Adrenal gland (tissue), 12 donors: Measurements from ENCODE around the gene CEL. TPM values are rescaled to one million over a fixed set of nuclear protein-coding genes. Genes with fewer than 3 reads are reported as not detected.

Experiments
- DNase-seq, 7 donors: peaks; one replicate each; pipeline ENCODE4 v3.0.0-alpha.2; 2019 to 2020
- H3K27ac ChIP-seq, 5 donors: fragments of 200-600 bp; sonication (generic) in 4 of 5; 1 replicate in 3 of 5; 2 replicates in 2 of 5; pipeline versions ENCODE4 v1.5.1 to v1.8.0; 2016 to 2020; ENCODE audit warnings: mild to moderate bottlenecking in 1 of 5
- H3K27me3 ChIP-seq: fragments of 200-600 bp; 2 replicates; pipeline ENCODE4 v1.8.0; 2021
- H3K36me3 ChIP-seq, 2 donors: fragments of 200-600 bp; replicated peaks in 1 of 2; 1 replicate in 1 of 2; 2 replicates in 1 of 2; pipeline versions ENCODE4 v1.5.1 to v1.8.0; 2018 to 2022
- H3K4me1 ChIP-seq, 2 donors: fragments of 200-600 bp; replicated peaks in 1 of 2; 1 replicate in 1 of 2; 2 replicates in 1 of 2; pipeline versions ENCODE4 v1.5.1 to v1.8.0; 2018 to 2021
- H3K4me3 ChIP-seq, 4 donors: fragments of 200-600 bp; sonication (generic) in 3 of 4; one replicate each; pipeline ENCODE4 v1.5.1; 2016 to 2018
- H3K9me3 ChIP-seq, 3 donors: fragments of 200-600 bp; sonication (generic) in 1 of 3; replicated peaks in 1 of 3; 1 replicate in 2 of 3; 2 replicates in 1 of 3; pipeline versions ENCODE4 v1.5.1 to v1.8.0; 2016 to 2021
- POLR2A ChIP-seq, 2 donors: fragments of 450-650 bp; IDR thresholded peaks; one replicate each; pipeline ENCODE4 v1.6.1; 2017; ENCODE audit warnings: antibody characterized with exemption in 2 of 2, mild to moderate bottlenecking in 2 of 2, moderate library complexity in 1 of 2
- WGBS, 4 donors: extraction: QIAGEN DNeasy Blood & Tissue Kit in 2 of 4; methylation state at CpG; one replicate each; pipeline versions ENCODE4 v1.1.5 to v1.1.7; 2013 to 2017; 5-methylcytosine and 5-hydroxymethylcytosine counted together
- intact Hi-C, 2 donors: fragments of 100-400 bp; cut with DNase I; formaldehyde crosslinking; loops; one replicate each; pipeline versions ENCODE4 v1.14.1 to v1.15.0; 2022 to 2023
- polyA plus RNA-seq, 3 donors: library from polyadenylated mRNA; stranded (reverse); fragments of 200-250 nt in 2 of 3; fragments of 350-450 nt in 1 of 3; fragmentation: Illumina TruSeq in 1 of 3; extraction: RNeasy Lipid Tissue Mini Kit (QIAGEN cat#74804) in 1 of 3; gene quantifications; one replicate each; pipeline ENCODE4 v1.2.3, GENCODE V29; 2013 to 2014
- total RNA-seq, 9 donors: library from RNA; depleted of rRNA in 4 of 9; stranded (reverse); fragments of >200 nt in 4 of 9; fragments of 120-200 nt in 1 of 9; fragmentation: NEBNext Ultra II Directional in 1 of 9; extraction: Animal tissue kit (Norgen Biotek cat#: 25700) in 1 of 9; gene quantifications; one replicate each; pipeline versions ENCODE4 v1.1.0 to v1.2.4, GENCODE V29; 2013 to 2023
- TF ChIP-seq, protein P1 (sequence below), 6 experiments: fragments of 450-650 bp in 4 of 6; fragments of 200-600 bp in 2 of 6; sonication (generic) in 1 of 6; IDR thresholded peaks; 1 replicate in 5 of 6; 2 replicates in 1 of 6; pipeline versions ENCODE4 v1.5.1 to v1.8.0; 2016 to 2021; ENCODE audit warnings: antibody characterized with exemption in 6 of 6, mild to moderate bottlenecking in 2 of 6, moderate library complexity in 1 of 6
- donor health status: healthy with polysubstance abuse.
- donor health status: Bipolar disorder and iron deficiency.
- donor health status: DM: yes; HTN: yes; CAD: no.
- donor health status: DM: no; HTN: no; CAD: no.
- donor health status: DM: no; HTN: no; CAD: no.
- donor health status: DM: yes; HTN: yes; CAD: no.

Gene CEL
- total and polyA plus RNA-seq, 12 donors: 0.27 to 6.1 (median 2.1) TPM; not detected in 1

DNA sequence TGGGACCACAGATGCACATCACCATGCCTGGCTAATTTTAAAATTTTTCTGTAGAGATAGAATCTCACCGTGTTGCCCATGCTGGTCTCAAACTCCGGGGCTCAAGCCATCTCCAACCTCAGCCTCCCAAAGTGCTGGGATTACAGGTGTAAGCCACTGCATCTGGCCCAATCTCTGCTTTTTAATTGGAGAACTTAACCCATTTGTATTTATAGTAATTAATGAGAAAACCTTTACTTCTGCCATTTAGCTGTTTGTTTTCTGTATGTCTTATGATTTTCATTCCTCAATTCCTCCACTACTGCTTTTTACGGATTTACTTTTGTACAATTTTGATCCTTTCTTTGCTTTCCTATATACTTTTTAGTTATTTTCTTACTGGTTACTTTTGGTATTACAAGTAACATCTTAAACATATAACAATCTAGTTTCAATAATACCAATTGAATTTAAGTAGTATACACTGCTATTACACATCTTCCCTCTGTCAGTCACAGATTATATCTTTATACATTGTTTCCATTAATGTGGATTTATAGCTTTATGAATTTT, 33.1 kb downstream of the CEL start:
- H3K4me1 ChIP-seq: no peaks in the 10 kb centered on the region

DNA sequence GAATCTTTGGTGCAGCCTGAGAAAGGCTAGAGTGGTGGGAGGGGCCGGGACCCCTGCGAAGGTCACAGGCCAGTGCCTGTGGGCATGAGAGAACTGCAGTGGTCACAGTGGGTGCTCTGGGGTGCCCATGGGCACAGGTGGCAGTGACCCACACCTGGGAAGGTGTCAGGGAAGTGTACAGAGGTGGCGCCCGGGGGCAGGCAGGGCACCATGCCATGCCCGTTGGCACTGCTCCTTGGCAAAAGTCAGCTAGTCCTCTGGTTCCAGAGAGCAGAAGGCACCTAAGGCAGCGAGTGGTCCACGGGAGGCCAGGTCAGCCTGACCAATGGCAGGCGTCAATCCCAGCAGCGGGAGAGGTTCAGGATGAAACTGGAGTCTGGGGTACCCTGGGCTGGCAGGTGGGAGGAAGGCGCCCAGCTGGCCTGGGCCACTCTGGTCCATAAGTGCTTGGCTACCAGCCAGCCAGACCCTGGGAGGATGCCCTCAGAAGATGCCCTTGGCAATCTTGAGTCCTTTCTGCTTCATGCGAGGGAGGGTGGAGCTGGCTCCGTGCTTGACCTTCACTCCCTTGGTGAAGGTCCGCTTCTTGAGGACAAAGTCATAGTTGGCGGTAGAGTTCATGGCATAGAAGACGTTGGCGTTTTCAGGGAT, 36.4 kb downstream of the CEL start:
- Histone ChIP-seq H3K4me3 (no peak overlapping the region), H3K9me3 (peaks cover 0 to 5% (median 0%) of the 10 kb centered on the region in 3 donors), H3K36me3 (peaks cover 0 to 66% of the 10 kb centered on the region in 2 donors), H3K27me3 (no peaks in the 10 kb centered on the region), H3K4me1 (no peaks in the 10 kb centered on the region), H3K27ac (no peak overlapping the region)
- WGBS, 4 donors: 66 to 82% (median 77%) methylated on average over 11 to 16 of the region's 16 CpGs
- DNase-seq: peak in 2 of 7 donors; percentile 22 to 49
- TF ChIP-seq, protein P1, sequence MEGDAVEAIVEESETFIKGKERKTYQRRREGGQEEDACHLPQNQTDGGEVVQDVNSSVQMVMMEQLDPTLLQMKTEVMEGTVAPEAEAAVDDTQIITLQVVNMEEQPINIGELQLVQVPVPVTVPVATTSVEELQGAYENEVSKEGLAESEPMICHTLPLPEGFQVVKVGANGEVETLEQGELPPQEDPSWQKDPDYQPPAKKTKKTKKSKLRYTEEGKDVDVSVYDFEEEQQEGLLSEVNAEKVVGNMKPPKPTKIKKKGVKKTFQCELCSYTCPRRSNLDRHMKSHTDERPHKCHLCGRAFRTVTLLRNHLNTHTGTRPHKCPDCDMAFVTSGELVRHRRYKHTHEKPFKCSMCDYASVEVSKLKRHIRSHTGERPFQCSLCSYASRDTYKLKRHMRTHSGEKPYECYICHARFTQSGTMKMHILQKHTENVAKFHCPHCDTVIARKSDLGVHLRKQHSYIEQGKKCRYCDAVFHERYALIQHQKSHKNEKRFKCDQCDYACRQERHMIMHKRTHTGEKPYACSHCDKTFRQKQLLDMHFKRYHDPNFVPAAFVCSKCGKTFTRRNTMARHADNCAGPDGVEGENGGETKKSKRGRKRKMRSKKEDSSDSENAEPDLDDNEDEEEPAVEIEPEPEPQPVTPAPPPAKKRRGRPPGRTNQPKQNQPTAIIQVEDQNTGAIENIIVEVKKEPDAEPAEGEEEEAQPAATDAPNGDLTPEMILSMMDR (IDR thresholded peaks at IDR 0.05): no peak
- intact Hi-C loops: loop anchor here in 1 of 2 donors (10.0 kb wide), 1 partner anchor 53 kb away; no protein-coding TSS in a partner anchor

More for the DNA sequence above, 33.1 kb downstream of the CEL start:
- H3K27me3 ChIP-seq: no peaks in the 10 kb centered on the region
- H3K9me3 ChIP-seq: peaks cover 0 to 5% (median 0%) of the 10 kb centered on the region in 3 donors
- no peak for DNase-seq
- intact Hi-C loops: loop anchor here in 1 of 2 donors (10.0 kb wide), 1 partner anchor 50 kb away; no protein-coding TSS in a partner anchor
- 94 to 98% (median 96%) methylated on average over 3 of the region's 3 CpGs for WGBS, 4 donors
- H3K27ac ChIP-seq: no peak overlapping the region
- TF ChIP-seq POLR2A (IDR thresholded peaks at IDR 0.05): no peak
- TF ChIP-seq, protein P1 (IDR thresholded peaks at IDR 0.05): peak in 2 of 6 experiments; percentile 11 to 15
- H3K4me3 ChIP-seq: no peak overlapping the region
- H3K36me3 ChIP-seq: peaks cover 0 to 32% of the 10 kb centered on the region in 2 donors

DNA sequence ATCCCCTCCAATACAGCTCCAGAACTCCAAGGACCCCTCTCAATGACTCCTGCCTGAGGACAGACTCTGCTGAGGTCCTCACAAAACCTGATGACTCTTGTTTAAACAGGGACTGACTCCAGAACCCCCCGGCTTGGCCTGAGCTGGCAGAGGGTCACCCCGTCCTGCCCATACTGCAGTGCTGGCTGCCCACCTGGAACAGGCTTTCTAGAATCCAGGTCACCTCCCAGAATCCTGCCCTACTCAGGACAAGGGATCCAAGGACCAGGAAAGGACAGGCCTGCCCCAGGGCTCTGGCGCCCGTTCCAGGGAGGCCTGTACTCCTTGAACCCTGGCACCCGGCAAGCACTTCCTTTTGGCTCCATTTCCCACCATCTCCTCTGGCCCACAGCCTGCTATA, 37.1 kb downstream of the CEL start:
- Histone ChIP-seq H3K4me3 (no peak overlapping the region), H3K27me3 (no peaks in the 10 kb centered on the region), H3K27ac (no peak overlapping the region), H3K36me3 (peaks cover 0 to 72% of the 10 kb centered on the region in 2 donors), H3K4me1 (peaks cover 0 to 5% of the 10 kb centered on the region in 2 donors), H3K9me3 (peaks cover 0 to 5% (median 0%) of the 10 kb centered on the region in 3 donors)
- WGBS, 4 donors: 75 to 91% (median 87%) methylated on average over 1 to 5 of the region's 5 CpGs
- no peak for TF ChIP-seq POLR2A (IDR thresholded peaks at IDR 0.05)
- TF ChIP-seq, protein P1 (IDR thresholded peaks at IDR 0.05): no peak
- DNase-seq: peak in 1 of 7 donors; percentile 17
- intact Hi-C loops: loop anchor here in 1 of 2 donors (10.0 kb wide), 1 partner anchor 54 kb away; no protein-coding TSS in a partner anchor

DNA sequence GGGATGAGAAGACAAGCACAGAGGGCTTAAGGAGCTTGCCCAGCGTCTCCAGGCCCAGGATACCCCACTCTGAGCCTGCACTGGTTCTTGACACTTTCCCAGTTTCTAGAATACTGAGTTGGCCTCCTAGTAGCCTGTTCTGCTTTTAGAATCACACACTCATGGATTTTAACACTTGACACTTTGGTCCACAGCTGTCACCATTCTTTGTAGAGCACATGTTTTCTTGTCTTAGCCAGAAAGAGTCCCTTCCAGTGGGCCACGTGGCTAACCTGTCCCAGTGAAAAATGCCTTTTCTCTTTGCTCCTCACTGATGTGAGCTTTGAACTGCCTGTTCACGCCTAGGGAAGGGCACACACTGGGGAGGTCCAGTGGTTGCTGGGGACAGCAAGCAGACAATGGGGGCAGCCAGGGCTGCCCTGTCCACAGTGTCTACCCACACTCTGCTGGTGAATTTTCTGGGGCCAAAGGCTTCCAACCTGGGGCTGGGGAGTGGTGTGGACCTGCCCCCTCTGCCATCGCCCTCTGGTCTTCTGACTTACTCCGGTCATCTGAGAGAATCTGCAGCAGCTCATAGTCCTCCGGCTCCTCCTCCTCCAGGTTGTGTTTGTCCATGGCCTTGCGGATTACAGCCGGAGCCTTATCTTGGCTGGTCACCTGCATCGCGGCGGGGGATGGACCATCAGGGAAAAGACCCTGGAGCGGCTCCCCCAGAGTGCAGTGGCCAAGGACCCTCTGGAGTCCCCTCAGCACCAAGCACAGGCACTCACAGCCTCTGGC, 38.1 kb downstream of the CEL start:
- intact Hi-C loops: loop anchor here (5.0 to 10.0 kb wide), 2 partner anchors 55 to 58 kb away; no protein-coding TSS in a partner anchor
- Histone ChIP-seq H3K27ac (no peak overlapping the region), H3K27me3 (no peaks in the 10 kb centered on the region), H3K9me3 (peaks cover 0 to 5% (median 0%) of the 10 kb centered on the region in 3 donors), H3K4me1 (peaks cover 0 to 5% of the 10 kb centered on the region in 2 donors), H3K36me3 (peaks cover 0 to 82% of the 10 kb centered on the region in 2 donors), H3K4me3 (no peak overlapping the region)
- peak in 2 of 7 donors; percentile 21 to 49 for DNase-seq
- 91 to 95% (median 93%) methylated on average over 5 to 12 of the region's 12 CpGs for WGBS, 4 donors
- TF ChIP-seq POLR2A (IDR thresholded peaks at IDR 0.05): no peak
